K562 (cell line): ENCODE data around the gene CLIC1. TPM values are rescaled to one million over a fixed set of nuclear protein-coding genes. Genes with fewer than 3 reads are reported as not detected.
A peak's percentile ranks its signal among the peaks of the same experiment; 100 is the strongest.

Experiments used
- ARID3B ChIP-seq: fragments of 250-450 bp; sonication (Bioruptor Pico); IDR thresholded peaks from 2 replicates; pipeline ENCODE4 v1.4.0; 2020; ENCODE audit warnings: borderline replicate concordance
- ATF1 ChIP-seq, 2 experiments: fragments of 450-650 bp in 1 of 2; IDR thresholded peaks; 2 replicates each; pipeline ENCODE4 v1.6.1; 2016; ENCODE audit warnings: missing compliant biosample characterization in 1 of 2, missing genetic modification characterization in 1 of 2
- CAMTA2 ChIP-seq: fragments of 250-450 bp; sonication (Bioruptor Pico); conservative IDR thresholded peaks from 2 replicates; pipeline ENCODE4 v1.5.1; 2022
- CBX8 ChIP-seq: fragments of 200-600 bp; sonication (generic); IDR thresholded peaks from 2 replicates; pipeline ENCODE4 v1.6.1; 2012; ENCODE audit warnings: borderline replicate concordance, mixed run types, low read depth, mild to moderate bottlenecking, moderate library complexity, mixed read lengths, low read length, control low read depth, inconsistent platforms; ENCODE audit not compliant: poor library complexity, severe bottlenecking; ENCODE audit errors: extremely low read depth
- CEBPB ChIP-seq: fragments of 450-650 bp; IDR thresholded peaks from 2 replicates; pipeline ENCODE4 v1.6.1; 2016; ENCODE audit warnings: missing genetic modification characterization, missing compliant biosample characterization
- CTBP1 ChIP-seq: fragments of 450-650 bp; IDR thresholded peaks from 2 replicates; pipeline ENCODE4 v1.6.1; 2016; ENCODE audit warnings: borderline replicate concordance
- CTCF ChIP-seq, 3 experiments: IDR thresholded peaks in 2 of 3; conservative IDR thresholded peaks in 1 of 3; 2 replicates each; pipeline ENCODE4 v1.5.1; 2011 to 2012; ENCODE audit warnings: low read length in 3 of 3, mild to moderate bottlenecking in 3 of 3, control low read depth in 2 of 3, improper control_type of control experiment in 1 of 3, inconsistent platforms in 1 of 3, low read depth in 1 of 3, mixed read lengths in 1 of 3, moderate library complexity in 1 of 3; ENCODE audit not compliant: insufficient read depth in 2 of 3
- DLX4 ChIP-seq: fragments of 250-450 bp; sonication (Bioruptor Pico); IDR thresholded peaks from 2 replicates; pipeline ENCODE4 v1.6.1; 2021; ENCODE audit warnings: mild to moderate bottlenecking
- E2F4 ChIP-seq: sonication (generic); formaldehyde crosslinking; IDR thresholded peaks from 2 replicates; pipeline ENCODE4 v1.8.0; 2022; ENCODE audit warnings: mild to moderate bottlenecking, low read depth, missing genetic modification reagents
- HDAC6 ChIP-seq: IDR thresholded peaks from 2 replicates; pipeline ENCODE4 v1.6.1; 2012; ENCODE audit warnings: low read depth, mild to moderate bottlenecking, control low read depth, inconsistent platforms, low read length, moderate library complexity
- IRF2 ChIP-seq: sonication (generic); formaldehyde crosslinking; IDR thresholded peaks from 2 replicates; pipeline ENCODE4 v1.8.1; 2022; ENCODE audit warnings: mild to moderate bottlenecking, missing genetic modification reagents
- MED1 ChIP-seq: sonication (generic); formaldehyde crosslinking; IDR thresholded peaks from 2 replicates; pipeline ENCODE4 v1.8.1; 2023; ENCODE audit warnings: missing genetic modification reagents, borderline replicate concordance
- NR1H2 ChIP-seq: sonication (generic); formaldehyde crosslinking; IDR thresholded peaks from 2 replicates; pipeline ENCODE4 v1.4.0; 2020; ENCODE audit warnings: mild to moderate bottlenecking, missing genetic modification reagents
- NUFIP1 ChIP-seq: fragments of 450-650 bp; IDR thresholded peaks from 2 replicates; pipeline ENCODE4 v1.6.1; 2018; ENCODE audit not compliant: partially characterized antibody
- PURB ChIP-seq: sonication (generic); formaldehyde crosslinking; IDR thresholded peaks from 2 replicates; pipeline ENCODE4 v1.9.0; 2021; ENCODE audit warnings: low read depth, mild to moderate bottlenecking, missing genetic modification reagents
- RBM14 ChIP-seq: fragments of 200-400 bp; formaldehyde crosslinking; IDR thresholded peaks from 2 replicates; pipeline ENCODE4 v1.6.1; 2018; ENCODE audit warnings: low read depth, mild to moderate bottlenecking, low read length, moderate library complexity, borderline replicate concordance; ENCODE audit not compliant: insufficient read depth
- RFX5 ChIP-seq: IDR thresholded peaks from 2 replicates; pipeline ENCODE4 v1.6.1; 2011; ENCODE audit warnings: low read depth, mild to moderate bottlenecking, improper control_type of control experiment, low read length
- SIN3B ChIP-seq: fragments of 450-650 bp; IDR thresholded peaks from 2 replicates; pipeline ENCODE4 v1.6.1; 2017; ENCODE audit warnings: low read depth, mild to moderate bottlenecking, moderate library complexity
- TAF15 ChIP-seq: fragments of 200-400 bp; formaldehyde crosslinking; IDR thresholded peaks from 2 replicates; pipeline ENCODE4 v1.6.1; 2017; ENCODE audit warnings: mild to moderate bottlenecking, low read depth, low read length, moderate library complexity
- TFAP4 ChIP-seq: sonication (generic); formaldehyde crosslinking; IDR thresholded peaks from 2 replicates; pipeline ENCODE4 v1.8.0; 2022; ENCODE audit warnings: missing genetic modification reagents, mild to moderate bottlenecking, moderate library complexity, borderline replicate concordance
- ZBTB17 ChIP-seq: fragments of 450-650 bp; formaldehyde crosslinking; IDR thresholded peaks from 2 replicates; pipeline ENCODE4 v1.4.0; 2020; ENCODE audit warnings: mild to moderate bottlenecking
- polyA plus RNA-seq, 8 experiments: library from polyadenylated mRNA; depleted of rRNA in 4 of 8; stranded (reverse) in 5 of 8; unstranded in 3 of 8; fragments of >200 nt; fragmentation: Nextera tagmentation in 2 of 8; fragmentation: Illumina TruSeq in 1 of 8; extraction: Ambion mirVana in 2 of 8; extraction: Trizol in 1 of 8; gene quantifications; 2 replicates each; pipeline versions ENCODE4 v1.2.1 to v1.2.3, GENCODE V29; 2011 to 2014; ENCODE audit warnings: inconsistent platforms in 1 of 8, missing spikeins in 1 of 8
- total RNA-seq, 7 experiments: library from RNA; depleted of rRNA in 6 of 7; stranded (reverse); fragments of >200 nt in 6 of 7; fragmentation: Illumina TruSeq in 2 of 7; extraction: Trizol in 2 of 7; gene quantifications; 2 replicates each; pipeline versions ENCODE4 v1.2.1 to v1.2.3, GENCODE V29; 2011 to 2021; ENCODE audit warnings: low replicate concordance in 1 of 7

CLIC1 gene
- total and polyA plus RNA-seq, 9 of the 15 experiments (the other 6 are each of a cell fraction or from before 2014, with no cell fraction given) = 1,267 to 2,419 (median 1,808) TPM

GRCh38 chr6:31690231-31691077 lies 45.9 kb downstream of the CLIC1 start (continued):
- TF ChIP-seq CTBP1 (peak; percentile 97), RFX5 (no peak), IRF2 (CRISPR knock-in tag) (no peak), PURB (CRISPR knock-in tag) (0 out of 2 replicates have a peak, but pooled peaks have one; percentile 86), HDAC6 (no peak), NR1H2 (CRISPR knock-in tag) (no peak), CEBPB (tag) (no peak), TFAP4 (CRISPR knock-in tag) (peak; percentile 64; the same call in 1 of the 2 replicates), ATF1 (CRISPR knock-in tag; IDR thresholded peaks at IDR 0.05) (no peak), ATF1 (tag; IDR thresholded peaks at IDR 0.05) (peak; percentile 71), ARID3B (0 out of 2 replicates have a peak, but pooled peaks have one; percentile 89), E2F4 (CRISPR knock-in tag) (0 out of 2 replicates have a peak, but pooled peaks have one; percentile 19), NUFIP1 (no peak), RBM14 (no peak), DLX4 (CRISPR knock-in tag) (no peak), MED1 (peak; percentile 90; the same call in 1 of the 2 replicates), SIN3B (no peak), CBX8 (no peak), TAF15 (no peak), CTCF (IDR thresholded peaks at IDR 0.05 in 2 of 3, conservative IDR thresholded peaks at IDR 0.05 in 1 of 3; ENCODE audit: insufficient read depth in 2 of 3, low read depth in 1 of 3, low read length in 3 of 3) (no peak), ZBTB17 (CRISPR knock-in tag) (peak; percentile 71; the same call in 1 of the 2 replicates), CAMTA2 (no peak)
